IPS DF 4.7 (cell line): Measurements from ENCODE around the gene PPP1R16B.
"Not testable (repeated sequence)": the region's sequence is repeated elsewhere in the genome, so short reads cannot be mapped to it uniquely, and the experiment has no call there.

Experiments used
- DNase-seq: peaks from one replicate; pipeline ENCODE4 v3.0.0-alpha.2; 2013; ENCODE audit warnings: low spot score; ENCODE audit errors: extremely low read depth

Gene PPP1R16B

GRCh38 chr20:38791940-38792339, 13.6 kb upstream of the PPP1R16B start:
- no peak for DNase-seq

GRCh38 chr20:38794057-38794456, 11.4 kb upstream of the PPP1R16B start:
- DNase-seq = not testable (repeated sequence)

GRCh38 chr20:38798266-38798665, 7.2 kb upstream of the PPP1R16B start:
- no peak for DNase-seq

- DNase-seq = no peak
These were observed 6.3 kb upstream of the PPP1R16B start for GRCh38 chr20:38799203-38799602.

- no peak for DNase-seq
These were observed 4.6 kb upstream of the PPP1R16B start for GRCh38 chr20:38800882-38801281.

- no peak for DNase-seq
These were observed 1.3 kb upstream of the PPP1R16B start for GRCh38 chr20:38804221-38804620.

GRCh38 chr20:38804682-38805501, 605 bp upstream of the PPP1R16B start:
- peak; percentile 53 for DNase-seq

GRCh38 chr20:38805958-38806854, 709 bp downstream of the PPP1R16B start:
- DNase-seq = no peak

GRCh38 chr20:38806855-38807655, 1.6 kb downstream of the PPP1R16B start:
- no peak for DNase-seq

- no peak for DNase-seq
These were observed 4.4 kb downstream of the PPP1R16B start for GRCh38 chr20:38809942-38810341.

GRCh38 chr20:38810926-38811630, 5.6 kb downstream of the PPP1R16B start:
- no peak for DNase-seq

GRCh38 chr20:38811769-38812168, 6.3 kb downstream of the PPP1R16B start:
- no peak for DNase-seq

- no peak for DNase-seq
These were observed 6.7 kb downstream of the PPP1R16B start for GRCh38 chr20:38812182-38812581.

GRCh38 chr20:38812709-38813573, 7.4 kb downstream of the PPP1R16B start:
- DNase-seq = no peak

- not testable (repeated sequence) for DNase-seq
These were observed 8.1 kb downstream of the PPP1R16B start for GRCh38 chr20:38813574-38813962.

GRCh38 chr20:38815446-38815845, 9.9 kb downstream of the PPP1R16B start:
- no peak for DNase-seq

- DNase-seq = no peak
These were observed 12.9 kb downstream of the PPP1R16B start for GRCh38 chr20:38818113-38819065.

GRCh38 chr20:38825571-38825900, 20.0 kb downstream of the PPP1R16B start:
- no peak for DNase-seq
